SK-N-SH treated with all-trans-retinoic acid at 6 μM for 48 hours (cell line): ENCODE results near the gene HOXB1.

Experiments used
- ATAC-seq: fragments of 200-7000 bp; cut with Tn5 transposase; 3 replicates; pipeline ENCODE4 v1.9.1; 2020; ENCODE audit warnings: mild to moderate bottlenecking, moderate library complexity
- ARNTL ChIP-seq: fragments of 450-650 bp; formaldehyde crosslinking; IDR thresholded peaks from 2 replicates; pipeline ENCODE4 v1.5.0; 2020; ENCODE audit warnings: low read depth, mild to moderate bottlenecking, moderate library complexity, borderline replicate concordance
- CREB5 ChIP-seq: fragments of 250-450 bp; sonication (Bioruptor Pico); IDR thresholded peaks from 2 replicates; pipeline ENCODE4 v1.5.1; 2020; ENCODE audit warnings: low read depth, mild to moderate bottlenecking, moderate library complexity
- CSDC2 ChIP-seq: fragments of 250-450 bp; sonication (Bioruptor Pico); IDR thresholded peaks from 2 replicates; pipeline ENCODE4 v1.5.0; 2020; ENCODE audit warnings: mild to moderate bottlenecking, moderate library complexity
- CSRNP3 ChIP-seq: fragments of 250-450 bp; sonication (Bioruptor Pico); IDR thresholded peaks from 2 replicates; pipeline ENCODE4 v1.5.1; 2021; ENCODE audit warnings: mild to moderate bottlenecking, moderate library complexity
- ESRRG ChIP-seq: fragments of 250-450 bp; sonication (Bioruptor Pico); IDR thresholded peaks from 2 replicates; pipeline ENCODE4 v1.6.1; 2021; ENCODE audit warnings: mild to moderate bottlenecking
- GLIS3 ChIP-seq: fragments of 250-450 bp; sonication (Bioruptor Pico); IDR thresholded peaks from 2 replicates; pipeline ENCODE4 v1.5.0; 2020; ENCODE audit warnings: mild to moderate bottlenecking, moderate library complexity
- ISL1 ChIP-seq: fragments of 250-450 bp; sonication (Bioruptor Pico); IDR thresholded peaks from 2 replicates; pipeline ENCODE4 v2.1.2; 2022; ENCODE audit warnings: mild to moderate bottlenecking, moderate library complexity
- OSR1 ChIP-seq: fragments of 250-450 bp; sonication (Bioruptor Pico); IDR thresholded peaks from 2 replicates; pipeline ENCODE4 v1.8.0; 2022; ENCODE audit warnings: moderate library complexity, mild to moderate bottlenecking, inconsistent platforms
- PATZ1 ChIP-seq: fragments of 250-450 bp; sonication (Bioruptor Pico); IDR thresholded peaks from 2 replicates; pipeline ENCODE4 v1.8.0; 2020; ENCODE audit warnings: mild to moderate bottlenecking, moderate library complexity, borderline replicate concordance
- POU6F1 ChIP-seq: fragments of 250-450 bp; sonication (Bioruptor Pico); IDR thresholded peaks from 2 replicates; pipeline ENCODE4 v1.8.0; 2021; ENCODE audit warnings: low read depth, mild to moderate bottlenecking, moderate library complexity, borderline replicate concordance
- PPARA ChIP-seq: fragments of 250-450 bp; sonication (Bioruptor Pico); IDR thresholded peaks from 2 replicates; pipeline ENCODE4 v1.5.0; 2020; ENCODE audit warnings: mild to moderate bottlenecking, borderline replicate concordance
- RARB ChIP-seq: fragments of 250-450 bp; sonication (Bioruptor Pico); IDR thresholded peaks from 2 replicates; pipeline ENCODE4 v1.8.0; 2021; ENCODE audit warnings: mild to moderate bottlenecking, moderate library complexity
- SNAI2 ChIP-seq: fragments of 250-450 bp; sonication (Bioruptor Pico); IDR thresholded peaks from 2 replicates; pipeline ENCODE4 v1.5.0; 2020; ENCODE audit warnings: mild to moderate bottlenecking, moderate library complexity
- TCF4 ChIP-seq: fragments of 250-450 bp; sonication (Bioruptor Pico); IDR thresholded peaks from 2 replicates; pipeline ENCODE4 v1.8.0; 2021; ENCODE audit warnings: mild to moderate bottlenecking, moderate library complexity, borderline replicate concordance
- TOX ChIP-seq: fragments of 250-450 bp; sonication (Bioruptor Pico); IDR thresholded peaks from 2 replicates; pipeline ENCODE4 v1.8.0; 2021; ENCODE audit warnings: mild to moderate bottlenecking, moderate library complexity, borderline replicate concordance
- TSHZ2 ChIP-seq: fragments of 250-450 bp; sonication (Bioruptor Pico); IDR thresholded peaks from 2 replicates; pipeline ENCODE4 v1.5.0; 2020; ENCODE audit warnings: mild to moderate bottlenecking, moderate library complexity
- ZC3H10 ChIP-seq: fragments of 250-450 bp; sonication (Bioruptor Pico); IDR thresholded peaks from 2 replicates; pipeline ENCODE4 v1.5.1; 2021; ENCODE audit warnings: mild to moderate bottlenecking, moderate library complexity
- ZFP3 ChIP-seq: fragments of 250-450 bp; sonication (Bioruptor Pico); IDR thresholded peaks from 2 replicates; pipeline ENCODE4 v1.5.0; 2020; ENCODE audit warnings: mild to moderate bottlenecking, moderate library complexity
- ZFP30 ChIP-seq: fragments of 450-650 bp; formaldehyde crosslinking; IDR thresholded peaks from 2 replicates; pipeline ENCODE4 v1.5.0; 2022; ENCODE audit warnings: mild to moderate bottlenecking, moderate library complexity
- ZNF565 ChIP-seq: fragments of 450-650 bp; formaldehyde crosslinking; conservative IDR thresholded peaks from 2 replicates; pipeline ENCODE4 v1.5.0; 2020; ENCODE audit warnings: low read depth, mild to moderate bottlenecking, moderate library complexity
- ZNF70 ChIP-seq: fragments of 450-650 bp; formaldehyde crosslinking; IDR thresholded peaks from 2 replicates; pipeline ENCODE4 v1.5.0; 2020; ENCODE audit warnings: mild to moderate bottlenecking, moderate library complexity
- ZNF8 ChIP-seq: fragments of 450-650 bp; formaldehyde crosslinking; IDR thresholded peaks from 2 replicates; pipeline ENCODE4 v1.5.0; 2020; ENCODE audit warnings: mild to moderate bottlenecking, moderate library complexity

Gene HOXB1

GRCh38 chr17:48556576-48557401 is 26.0 kb upstream of the HOXB1 start:
- no peak for TF ChIP-seq TCF4 (CRISPR knock-in tag)
- no peak for ATAC-seq

- TF ChIP-seq CSDC2 (CRISPR knock-in tag) (no peak), CREB5 (CRISPR knock-in tag) (no peak), TOX (CRISPR knock-in tag) (no peak), ZNF8 (CRISPR knock-in tag) (no peak), CSRNP3 (CRISPR knock-in tag) (no peak), TSHZ2 (CRISPR knock-in tag) (no peak), ZFP30 (CRISPR knock-in tag) (no peak), ARNTL (CRISPR knock-in tag) (no peak)
Observed at GRCh38 chr17:48556229-48556575, 25.4 kb upstream of the HOXB1 start.

GRCh38 chr17:48555258-48556228 is 24.7 kb upstream of the HOXB1 start:
- TF ChIP-seq SNAI2 (no peak), ZNF70 (CRISPR knock-in tag) (no peak), GLIS3 (CRISPR knock-in tag) (no peak), ZNF565 (CRISPR knock-in tag) (no peak), PATZ1 (no peak), TCF4 (CRISPR knock-in tag) (no peak), ISL1 (no peak), PPARA (CRISPR knock-in tag) (no peak), ZFP30 (CRISPR knock-in tag) (no peak), OSR1 (no peak), ESRRG (CRISPR knock-in tag) (no peak), POU6F1 (CRISPR knock-in tag) (no peak), ZC3H10 (no peak), CSRNP3 (CRISPR knock-in tag) (no peak), RARB (CRISPR knock-in tag) (no peak), ZFP3 (no peak), TSHZ2 (CRISPR knock-in tag) (no peak)
- ATAC-seq: peak; percentile 15; the same call in 2 of the 3 replicates

More at GRCh38 chr17:48556229-48556575, 25.4 kb upstream of the HOXB1 start:
- no peak for ATAC-seq
